GM18508 (cell line): ENCODE measurements around the gene DAB2.

Source experiments
- ATAC-seq: cut with Tn5 transposase; IDR thresholded peaks from one replicate; pipeline ENCODE4 v1.9.1; 2021; ENCODE audit warnings: moderate number of reproducible peaks; ENCODE audit not compliant: insufficient read depth, unreplicated experiment

Gene DAB2

GRCh38 chr5:39394946-39395345, 29.8 kb downstream of the DAB2 start:
- no peak for ATAC-seq

- ATAC-seq: no peak
Measured at GRCh38 chr5:39390945-39391344, 33.8 kb downstream of the DAB2 start.

GRCh38 chr5:39387293-39387692, 37.5 kb downstream of the DAB2 start:
- ATAC-seq: no peak

- ATAC-seq: no peak
Measured at GRCh38 chr5:39384271-39384670, 40.5 kb downstream of the DAB2 start.

- ATAC-seq: no peak
Measured at GRCh38 chr5:39381376-39381775, 43.4 kb downstream of the DAB2 start.

GRCh38 chr5:39379693-39380092, 45.1 kb downstream of the DAB2 start:
- ATAC-seq: no peak

- no peak for ATAC-seq
Measured at GRCh38 chr5:39377613-39378012, 47.2 kb downstream of the DAB2 start.

- peak; percentile 59 for ATAC-seq
Measured at GRCh38 chr5:39376293-39376714, 48.5 kb downstream of the DAB2 start.

GRCh38 chr5:39373791-39374190, 51.0 kb downstream of the DAB2 start:
- ATAC-seq: no peak

GRCh38 chr5:39371367-39371635, 53.5 kb downstream of the DAB2 start:
- no peak for ATAC-seq

- ATAC-seq: no peak
Measured at GRCh38 chr5:39370555-39371366, 54.0 kb downstream of the DAB2 start.

GRCh38 chr5:39369123-39369815, 55.5 kb downstream of the DAB2 start:
- ATAC-seq: no peak

- no peak for ATAC-seq
Measured at GRCh38 chr5:39368116-39368515, 56.7 kb downstream of the DAB2 start.

GRCh38 chr5:39367711-39368110, 57.1 kb downstream of the DAB2 start:
- ATAC-seq: no peak

- no peak for ATAC-seq
Measured at GRCh38 chr5:39364367-39364766, 60.4 kb downstream of the DAB2 start, which contains the start of gene C9. Gene C9 (minus strand): TSS chr5:39364495. CDS start chr5:39364464, 31 bp downstream.

GRCh38 chr5:39363217-39363616, 61.6 kb downstream of the DAB2 start:
- no peak for ATAC-seq

GRCh38 chr5:39362646-39363045, 62.1 kb downstream of the DAB2 start:
- no peak for ATAC-seq

- no peak for ATAC-seq
Measured at GRCh38 chr5:39361306-39361705, 63.5 kb downstream of the DAB2 start.

GRCh38 chr5:39360471-39361111, 64.2 kb downstream of the DAB2 start:
- no peak for ATAC-seq

- ATAC-seq: no peak
Measured at GRCh38 chr5:39356263-39356662, 68.5 kb downstream of the DAB2 start.

- ATAC-seq: no peak
Measured at GRCh38 chr5:39355324-39355723, 69.5 kb downstream of the DAB2 start.
